Small intestine (tissue), 7 donors: ENCODE measurements around the gene AGAP3. TPM values are rescaled to one million over a fixed set of nuclear protein-coding genes. Genes with fewer than 3 reads are reported as not detected.

Experiments
- DNase-seq, 2 donors: peaks; one replicate each; pipeline versions ENCODE4 v3.0.0 to v3.0.0-alpha.2; 2013
- FAIRE-seq: peaks from 2 replicates; lab custom pipeline; 2012; peaks lifted over from hg19 to GRCh38; lab: Jason Lieb, UNC
- H3K27ac ChIP-seq, 3 donors: one replicate each; pipeline ENCODE4 v1.5.1; 2013; ENCODE audit warnings: low read length in 2 of 3, mild to moderate bottlenecking in 2 of 3, control low read depth in 1 of 3, inconsistent platforms in 1 of 3, low read depth in 1 of 3, moderate library complexity in 1 of 3
- H3K27me3 ChIP-seq, 3 donors: one replicate each; pipeline ENCODE4 v1.6.1; 2013; ENCODE audit warnings: low read length in 3 of 3, inconsistent platforms in 1 of 3; ENCODE audit not compliant: control insufficient read depth in 3 of 3, insufficient read depth in 3 of 3
- H3K36me3 ChIP-seq, 3 donors: one replicate each; pipeline ENCODE4 v1.6.1; 2013; ENCODE audit warnings: low read length in 3 of 3, inconsistent platforms in 1 of 3, low read depth in 1 of 3, mild to moderate bottlenecking in 1 of 3, moderate library complexity in 1 of 3; ENCODE audit not compliant: control insufficient read depth in 3 of 3, insufficient read depth in 2 of 3
- H3K4me1 ChIP-seq, 3 donors: one replicate each; pipeline ENCODE4 v1.6.1; 2013; ENCODE audit warnings: low read length in 2 of 3, inconsistent platforms in 1 of 3, low read depth in 1 of 3, mild to moderate bottlenecking in 1 of 3, moderate library complexity in 1 of 3; ENCODE audit not compliant: control insufficient read depth in 3 of 3, insufficient read depth in 2 of 3
- H3K4me3 ChIP-seq, 3 donors: one replicate each; pipeline ENCODE4 v1.5.1; 2013; ENCODE audit warnings: low read length in 3 of 3, control low read depth in 1 of 3, inconsistent platforms in 1 of 3, low read depth in 1 of 3, mild to moderate bottlenecking in 1 of 3, moderate library complexity in 1 of 3
- H3K9me3 ChIP-seq, 2 donors: one replicate each; pipeline ENCODE4 v1.6.1; 2013; ENCODE audit warnings: low read depth in 1 of 2, low read length in 1 of 2; ENCODE audit not compliant: control insufficient read depth in 2 of 2, insufficient read depth in 1 of 2
- WGBS, 3 donors: extraction: QIAGEN DNeasy Blood & Tissue Kit; methylation state at CpG; one replicate each; pipeline ENCODE4 v1.1.7; 2013; 5-methylcytosine and 5-hydroxymethylcytosine counted together
- polyA plus RNA-seq, 4 donors: library from polyadenylated mRNA; stranded (reverse) in 3 of 4; unstranded in 1 of 4; fragments of 200-250 nt in 3 of 4; fragments of 120-200 nt in 1 of 4; gene quantifications; one replicate each; pipeline versions ENCODE4 v1.2.1 to v1.2.3, GENCODE V29; 2013
- donor health status: healthy with polysubstance abuse.
- donor health status: control.
- donor health status: control.
- donor health status: Bipolar disorder and iron deficiency.
- donor health status: healthy.

AGAP3 gene
- polyA plus RNA-seq, 4 donors: 46.5 to 57.9 (median 54.4) TPM

GRCh38 chr7:151122276-151122675 lies 36.0 kb downstream of the AGAP3 start:
- Histone ChIP-seq H3K27ac (no peak overlapping the region), H3K4me1 (peaks cover 0 to 16% (median 0%) of the 10 kb centered on the region in 3 donors), H3K4me3 (no peak overlapping the region), H3K27me3 (no peaks in the 10 kb centered on the region), H3K36me3 (peaks cover 3 to 86% (median 5%) of the 10 kb centered on the region in 3 donors), H3K9me3 (no peaks in the 10 kb centered on the region)
- DNase-seq: no peak
- FAIRE-seq: no peak
- 85 to 90% (median 89%) methylated on average over 22 to 24 of the region's 24 CpGs for WGBS, 3 donors

- no peak overlapping the region for H3K27ac ChIP-seq
- H3K4me1 ChIP-seq: peaks cover 0 to 16% (median 0%) of the 10 kb centered on the region in 3 donors
- H3K36me3 ChIP-seq: peaks cover 3 to 86% (median 5%) of the 10 kb centered on the region in 3 donors
- FAIRE-seq (no peak), DNase-seq (no peak)
- 89 to 94% (median 93%) methylated on average over 21 to 29 of the region's 29 CpGs for WGBS, 3 donors
- no peaks in the 10 kb centered on the region for H3K27me3 ChIP-seq
- no peaks in the 10 kb centered on the region for H3K9me3 ChIP-seq
- no peak overlapping the region for H3K4me3 ChIP-seq
These were observed 36.5 kb downstream of the AGAP3 start for GRCh38 chr7:151122796-151123157.

GRCh38 chr7:151123158-151123821 lies 37.0 kb downstream of the AGAP3 start:
- no peaks in the 10 kb centered on the region for H3K27me3 ChIP-seq
- no peaks in the 10 kb centered on the region for H3K9me3 ChIP-seq
- peaks cover 0 to 16% (median 0%) of the 10 kb centered on the region in 3 donors for H3K4me1 ChIP-seq
- DNase-seq (no peak), FAIRE-seq (no peak)
- no peak overlapping the region for H3K27ac ChIP-seq
- H3K4me3 ChIP-seq: no peak overlapping the region
- peaks cover 3 to 86% (median 5%) of the 10 kb centered on the region in 3 donors for H3K36me3 ChIP-seq
- 86 to 91% (median 89%) methylated on average over 46 to 50 of the region's 50 CpGs for WGBS, 3 donors

GRCh38 chr7:151123822-151124464 lies 37.7 kb downstream of the AGAP3 start:
- Histone ChIP-seq H3K9me3 (no peaks in the 10 kb centered on the region), H3K27ac (no peak overlapping the region), H3K4me3 (no peak overlapping the region), H3K27me3 (no peaks in the 10 kb centered on the region), H3K4me1 (peaks cover 0 to 16% (median 0%) of the 10 kb centered on the region in 3 donors), H3K36me3 (peaks cover 3 to 86% (median 5%) of the 10 kb centered on the region in 3 donors)
- WGBS, 3 donors: 40 to 47% (median 47%) methylated on average over 22 to 24 of the region's 24 CpGs
- peak; percentile 82 to 90 for DNase-seq
- FAIRE-seq: no peak

GRCh38 chr7:151124481-151124880 lies 38.2 kb downstream of the AGAP3 start:
- no peak overlapping the region for H3K27ac ChIP-seq
- WGBS, 3 donors: 70 to 86% (median 83%) methylated on average over 7 of the region's 7 CpGs
- H3K4me3 ChIP-seq: no peak overlapping the region
- no peak for FAIRE-seq
- peaks cover 3 to 86% (median 5%) of the 10 kb centered on the region in 3 donors for H3K36me3 ChIP-seq
- no peaks in the 10 kb centered on the region for H3K27me3 ChIP-seq
- H3K4me1 ChIP-seq: peaks cover 0 to 20% (median 0%) of the 10 kb centered on the region in 3 donors
- DNase-seq: no peak
- H3K9me3 ChIP-seq: no peaks in the 10 kb centered on the region

GRCh38 chr7:151124899-151125399 lies 38.7 kb downstream of the AGAP3 start:
- Histone ChIP-seq H3K9me3 (no peaks in the 10 kb centered on the region), H3K36me3 (peaks cover 3 to 86% (median 5%) of the 10 kb centered on the region in 3 donors), H3K27ac (no peak overlapping the region), H3K4me1 (peaks cover 0 to 25% (median 0%) of the 10 kb centered on the region in 3 donors), H3K4me3 (no peak overlapping the region), H3K27me3 (no peaks in the 10 kb centered on the region)
- DNase-seq (no peak), FAIRE-seq (no peak)
- WGBS, 3 donors: 84 to 89% (median 88%) methylated on average over 14 of the region's 14 CpGs

GRCh38 chr7:151125470-151125845 lies 39.2 kb downstream of the AGAP3 start:
- Histone ChIP-seq H3K27me3 (no peaks in the 10 kb centered on the region), H3K9me3 (no peaks in the 10 kb centered on the region), H3K36me3 (peaks cover 0 to 86% (median 5%) of the 10 kb centered on the region in 3 donors), H3K4me1 (peaks cover 0 to 29% (median 0%) of the 10 kb centered on the region in 3 donors), H3K4me3 (peak overlapping the region in 2 of 3 donors; percentile 28 to 44), H3K27ac (no peak overlapping the region)
- WGBS, 3 donors: 16 to 31% (median 21%) methylated on average over 21 to 22 of the region's 22 CpGs
- FAIRE-seq (no peak), DNase-seq (peak; percentile 50 to 59)

- Histone ChIP-seq H3K9me3 (no peaks in the 10 kb centered on the region), H3K27ac (no peak overlapping the region), H3K36me3 (peaks cover 0 to 86% (median 5%) of the 10 kb centered on the region in 3 donors), H3K4me3 (peak overlapping the region in 2 of 3 donors; percentile 28 to 44), H3K27me3 (no peaks in the 10 kb centered on the region), H3K4me1 (peaks cover 0 to 29% (median 0%) of the 10 kb centered on the region in 3 donors)
- WGBS, 3 donors: 10 to 32% (median 32%) methylated on average over 36 to 58 of the region's 58 CpGs
- FAIRE-seq: no peak
- peak in 1 of 2 donors; percentile 36 for DNase-seq
These were observed 39.7 kb downstream of the AGAP3 start for GRCh38 chr7:151125846-151126481.
